Islet precursor cell (in vitro differentiated cells): Measurements from ENCODE around the gene FAM171A2.
"Not testable (repeated sequence)": the region's sequence is repeated elsewhere in the genome, so short reads cannot be mapped to it uniquely, and the experiment has no call there.

Experiments
- DNase-seq: peaks from one replicate; pipeline ENCODE4 v3.0.0-alpha.2; 2018

FAM171A2 gene

DNA sequence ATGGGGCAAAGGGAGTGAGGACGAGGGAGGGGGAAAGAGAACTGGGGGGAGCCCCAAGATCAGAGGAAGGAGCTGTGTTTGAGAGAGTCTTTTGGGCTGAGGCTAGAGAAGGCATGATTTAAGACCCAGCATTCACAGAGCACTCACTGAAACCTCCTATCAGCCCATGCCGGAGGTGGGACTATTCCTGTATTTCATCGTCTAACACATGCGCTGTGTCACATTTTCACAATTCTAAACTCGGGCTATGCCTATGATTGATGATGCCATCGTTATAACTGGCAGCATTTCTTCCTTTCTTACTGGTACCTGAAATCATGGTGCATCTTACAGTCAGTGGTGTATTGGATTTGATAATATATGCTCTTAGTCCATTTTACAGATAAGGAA lies 3.5 kb downstream of the FAM171A2 start:
- DNase-seq = no peak

- DNase-seq = no peak
These were observed 4.1 kb downstream of the FAM171A2 start for GRCh38 chr17:44359458-44360143.

DNA sequence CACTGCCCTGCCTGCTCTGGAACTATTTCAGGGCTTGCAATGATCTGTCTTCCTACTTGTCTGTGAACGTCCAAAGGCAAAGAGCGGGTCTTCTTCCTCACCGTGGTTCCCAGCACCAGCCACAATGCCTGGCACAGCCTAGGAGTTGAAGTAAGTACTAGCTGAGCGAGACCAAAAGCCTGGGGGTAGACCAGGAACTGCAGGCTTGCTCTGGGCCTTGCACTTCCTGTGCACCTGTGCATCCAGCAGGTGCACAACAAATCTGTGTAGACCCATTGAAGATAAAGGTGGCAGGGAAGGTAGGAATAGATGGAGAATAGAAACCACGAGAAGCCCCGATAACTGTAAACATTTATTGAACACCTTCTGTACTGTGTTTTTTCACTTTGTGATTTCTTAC lies 4.6 kb downstream of the FAM171A2 start:
- DNase-seq = no peak

DNA sequence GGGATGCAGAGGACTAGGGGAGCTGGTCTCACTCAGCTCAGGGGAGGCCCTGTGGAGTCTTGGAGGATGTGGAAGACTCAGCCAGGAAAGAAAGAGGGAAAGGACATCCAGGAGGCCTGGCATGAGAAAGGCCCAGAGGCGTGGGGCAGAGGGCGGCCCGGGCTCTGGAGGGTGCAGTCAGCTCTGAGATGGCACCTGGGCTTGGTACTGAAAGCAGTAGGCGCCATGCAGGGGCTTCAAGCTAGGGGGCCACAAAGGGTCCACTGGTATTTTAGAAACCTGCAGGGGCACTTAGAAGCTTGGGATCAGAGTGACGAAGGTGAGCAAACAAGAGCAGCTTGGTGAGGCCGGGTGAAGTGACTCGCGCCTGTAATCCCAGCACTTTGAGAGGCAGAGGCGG lies 5.6 kb downstream of the FAM171A2 start:
- DNase-seq = no peak

DNA sequence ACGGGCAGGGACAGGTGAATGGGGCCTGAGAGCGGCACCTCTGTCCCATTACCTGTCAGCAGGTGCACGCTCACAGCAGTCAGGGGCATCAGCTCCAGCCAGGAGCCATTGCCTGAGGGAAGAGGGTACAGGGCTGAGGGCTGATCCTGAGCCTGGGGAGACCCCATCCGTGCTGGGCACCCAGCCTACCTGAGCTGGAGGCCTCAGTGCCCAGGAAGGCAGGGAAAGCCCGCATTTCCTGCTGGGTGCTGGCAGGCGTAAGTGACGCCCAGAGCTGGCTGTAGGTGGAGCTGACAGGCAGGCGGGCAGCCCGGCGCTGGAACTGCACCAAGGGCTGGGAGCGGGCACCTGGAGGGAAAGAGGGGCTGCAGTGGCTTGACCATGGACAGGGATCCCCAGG lies 7.4 kb downstream of the FAM171A2 start:
- DNase-seq = no peak

- no peak for DNase-seq
These were observed 8.0 kb downstream of the FAM171A2 start for GRCh38 chr17:44355642-44356099.

- DNase-seq = peak; percentile 89
These were observed 8.8 kb downstream of the FAM171A2 start for GRCh38 chr17:44354582-44355561.

GRCh38 chr17:44353672-44354331 lies 9.9 kb downstream of the FAM171A2 start:
- DNase-seq = peak; percentile 79

DNA sequence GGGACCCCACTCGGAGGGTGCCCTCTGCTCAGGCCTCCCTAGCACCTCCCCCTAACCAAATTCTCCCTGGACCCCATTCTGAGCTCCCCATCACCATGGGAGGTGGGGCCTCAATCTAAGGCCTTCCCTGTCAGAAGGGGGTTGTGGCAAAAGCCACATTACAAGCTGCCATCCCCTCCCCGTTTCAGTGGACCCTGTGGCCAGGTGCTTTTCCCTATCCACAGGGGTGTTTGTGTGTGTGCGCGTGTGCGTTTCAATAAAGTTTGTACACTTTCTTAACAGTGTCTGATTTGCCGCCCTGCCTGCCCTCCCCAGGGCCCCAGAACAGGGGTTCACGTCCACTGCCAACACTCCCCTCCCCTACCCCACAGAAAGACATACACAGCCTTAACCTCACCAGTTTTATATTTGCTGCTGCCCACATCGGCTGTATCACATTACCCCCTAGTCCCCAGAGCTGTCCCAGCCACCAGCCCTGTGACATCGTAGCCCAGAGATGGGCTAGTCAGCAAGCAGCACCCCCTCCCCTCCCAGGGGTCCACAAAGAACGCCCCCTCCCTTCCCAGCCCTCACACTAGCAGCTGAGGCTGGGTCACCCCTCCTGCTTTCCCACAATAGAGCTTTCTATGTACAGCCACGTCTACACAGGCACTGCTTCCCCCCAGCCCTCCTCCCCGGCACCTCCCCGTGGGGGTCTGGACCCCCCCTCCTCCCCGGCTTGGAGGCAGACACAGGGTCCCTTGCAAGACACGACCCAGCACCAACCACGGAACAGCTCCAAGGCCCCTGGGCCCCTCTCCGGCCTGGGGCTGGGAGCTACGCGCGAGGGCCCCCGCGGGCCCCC lies 10.6 kb downstream of the FAM171A2 start:
- DNase-seq = no peak

- DNase-seq = no peak
These were observed 11.5 kb downstream of the FAM171A2 start for GRCh38 chr17:44351961-44352827.

DNA sequence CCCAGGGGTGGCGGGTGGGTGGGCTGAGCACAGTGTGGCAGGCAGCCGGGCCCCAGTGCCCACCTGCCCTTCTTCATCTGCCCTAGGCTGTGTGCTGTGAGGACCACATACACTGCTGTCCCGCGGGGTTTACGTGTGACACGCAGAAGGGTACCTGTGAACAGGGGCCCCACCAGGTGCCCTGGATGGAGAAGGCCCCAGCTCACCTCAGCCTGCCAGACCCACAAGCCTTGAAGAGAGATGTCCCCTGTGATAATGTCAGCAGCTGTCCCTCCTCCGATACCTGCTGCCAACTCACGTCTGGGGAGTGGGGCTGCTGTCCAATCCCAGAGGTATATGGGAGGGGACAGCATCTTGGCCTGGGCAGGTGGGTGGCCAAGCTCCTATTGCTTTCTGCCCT lies 12.2 kb downstream of the FAM171A2 start:
- DNase-seq = no peak

GRCh38 chr17:44350733-44351226 lies 12.9 kb downstream of the FAM171A2 start:
- peak; percentile 93 for DNase-seq

DNA sequence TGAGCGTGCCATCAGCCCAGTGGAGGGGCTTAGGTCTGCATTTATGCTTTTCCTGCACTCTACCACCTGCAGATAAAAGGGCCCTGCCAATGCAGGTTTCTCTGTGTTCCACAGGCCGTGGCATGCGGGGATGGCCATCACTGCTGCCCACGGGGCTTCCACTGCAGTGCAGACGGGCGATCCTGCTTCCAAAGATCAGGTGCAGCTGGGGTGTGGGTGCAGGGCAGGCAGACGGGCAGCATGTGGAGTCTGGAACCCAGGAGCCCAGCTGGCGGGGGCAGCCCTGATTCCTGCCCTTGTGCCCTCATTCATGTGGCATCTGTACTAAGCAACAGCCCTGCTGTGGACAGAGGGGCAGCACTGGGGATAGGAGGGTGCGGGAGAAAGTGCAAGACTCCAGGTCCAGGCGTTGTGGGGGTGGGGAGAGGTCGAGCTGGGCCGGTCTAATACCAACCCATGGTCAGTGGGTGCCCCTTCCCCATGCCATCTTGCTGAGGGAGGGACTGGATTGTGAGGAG lies 14.0 kb downstream of the FAM171A2 start:
- no peak for DNase-seq

DNA sequence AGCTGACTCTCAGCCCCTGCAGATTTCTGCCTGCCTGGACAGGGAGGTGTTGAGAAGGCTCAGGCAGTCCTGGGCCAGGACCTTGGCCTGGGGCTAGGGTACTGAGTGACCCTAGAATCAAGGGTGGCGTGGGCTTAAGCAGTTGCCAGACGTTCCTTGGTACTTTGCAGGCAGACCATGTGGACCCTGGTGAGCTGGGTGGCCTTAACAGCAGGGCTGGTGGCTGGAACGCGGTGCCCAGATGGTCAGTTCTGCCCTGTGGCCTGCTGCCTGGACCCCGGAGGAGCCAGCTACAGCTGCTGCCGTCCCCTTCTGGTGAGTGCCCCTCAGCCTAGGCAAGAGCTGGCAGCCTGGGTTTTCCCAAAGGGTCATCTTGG lies 14.7 kb downstream of the FAM171A2 start:
- no peak for DNase-seq

GRCh38 chr17:44348234-44348987 lies 15.2 kb downstream of the FAM171A2 start:
- DNase-seq = no peak

GRCh38 chr17:44347206-44348055 lies 16.2 kb downstream of the FAM171A2 start:
- not testable (repeated sequence) for DNase-seq

DNA sequence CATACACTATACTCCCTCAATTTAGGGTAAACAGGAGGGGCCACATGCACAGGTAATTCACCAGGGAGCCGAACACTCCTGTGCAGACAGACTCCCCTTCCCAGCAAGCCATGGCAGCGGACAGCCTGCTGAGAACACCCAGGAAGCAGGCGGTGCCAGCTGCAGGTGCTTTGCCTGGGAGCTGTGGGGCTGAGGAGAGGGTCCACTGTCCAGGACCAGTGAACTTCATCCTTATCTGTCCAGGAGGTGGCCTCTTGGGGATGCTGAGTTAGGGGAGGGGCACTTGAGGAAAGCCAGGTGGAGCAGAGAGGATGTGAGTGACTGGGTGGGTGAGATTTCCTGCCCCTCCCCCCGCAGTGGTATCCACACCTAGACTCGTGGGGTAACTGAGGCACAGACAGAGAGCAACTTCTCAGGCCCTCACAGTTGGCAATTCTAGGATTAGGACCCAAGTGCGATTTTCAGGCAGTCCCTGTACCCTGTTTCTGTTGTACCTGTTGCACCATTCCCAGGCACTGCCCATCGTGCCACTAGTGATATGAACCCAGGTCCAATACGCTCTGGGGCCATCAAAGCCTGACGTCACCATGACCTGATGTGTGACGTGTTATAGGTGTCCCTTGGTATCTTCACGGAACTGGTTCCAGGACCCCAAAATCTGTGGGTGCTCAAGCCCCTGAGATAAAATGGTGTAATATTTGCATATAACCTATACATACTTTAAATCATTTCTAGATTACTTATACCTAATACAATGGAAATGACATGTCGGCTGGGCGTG lies 17.4 kb downstream of the FAM171A2 start:
- DNase-seq = peak; percentile 43

- DNase-seq = peak; percentile 85
These were observed 18.1 kb downstream of the FAM171A2 start for GRCh38 chr17:44345454-44346026.
